HG03460 (cell line): ENCODE measurements around the gene SLC4A1.
A peak's percentile ranks its signal among the peaks of the same experiment; 100 is the strongest.

Experiments
- ATAC-seq: cut with Tn5 transposase; IDR thresholded peaks from one replicate; pipeline ENCODE4 v1.9.1; 2021; ENCODE audit not compliant: unreplicated experiment

The SLC4A1 gene

GRCh38 chr17:44284024-44284400 is 16.1 kb upstream of the SLC4A1 start:
- ATAC-seq, result no peak

- no peak for ATAC-seq
Observed at GRCh38 chr17:44283344-44284023, 15.5 kb upstream of the SLC4A1 start.

- ATAC-seq, result no peak
Observed at GRCh38 chr17:44282264-44282663, 14.3 kb upstream of the SLC4A1 start.

GRCh38 chr17:44281570-44281969 is 13.6 kb upstream of the SLC4A1 start:
- no peak for ATAC-seq

GRCh38 chr17:44280392-44280937 is 12.5 kb upstream of the SLC4A1 start:
- no peak for ATAC-seq

GRCh38 chr17:44279666-44280391 is 11.9 kb upstream of the SLC4A1 start:
- ATAC-seq, result peak; percentile 68

- ATAC-seq, result no peak
Observed at GRCh38 chr17:44279346-44279665, 11.4 kb upstream of the SLC4A1 start.

- no peak for ATAC-seq
Observed at GRCh38 chr17:44277976-44278375, 10.0 kb upstream of the SLC4A1 start.

- no peak for ATAC-seq
Observed at GRCh38 chr17:44273607-44274006, 5.7 kb upstream of the SLC4A1 start.

- no peak for ATAC-seq
Observed at GRCh38 chr17:44272954-44273353, 5.0 kb upstream of the SLC4A1 start.

GRCh38 chr17:44272321-44272951 is 4.5 kb upstream of the SLC4A1 start:
- ATAC-seq, result no peak

- ATAC-seq, result no peak
Observed at GRCh38 chr17:44269535-44270240, 1.8 kb upstream of the SLC4A1 start.

- no peak for ATAC-seq
Observed at GRCh38 chr17:44268709-44269534, 987 bp upstream of the SLC4A1 start.

- ATAC-seq, result no peak
Observed at GRCh38 chr17:44267165-44267455, 825 bp downstream of the SLC4A1 start.

- ATAC-seq, result no peak
Observed at GRCh38 chr17:44266402-44267164, 1.4 kb downstream of the SLC4A1 start.

- no peak for ATAC-seq
Observed at GRCh38 chr17:44263345-44263902, 4.5 kb downstream of the SLC4A1 start.

GRCh38 chr17:44262654-44263225 is 5.2 kb downstream of the SLC4A1 start:
- ATAC-seq, result no peak

GRCh38 chr17:44260296-44260695 is 7.6 kb downstream of the SLC4A1 start:
- ATAC-seq, result no peak

GRCh38 chr17:44258811-44259351 is 9.1 kb downstream of the SLC4A1 start:
- no peak for ATAC-seq
